ENCODE data around the gene IGF1R.
"Not testable (repeated sequence)": the region's sequence is repeated elsewhere in the genome, so short reads cannot be mapped to it uniquely, and the experiment has no call there.

IGF1R gene

GRCh38 chr15:98953968-98954367, 305.6 kb downstream of the IGF1R start:
- DNase-seq = no peak

- DNase-seq = no peak
These were observed 306.1 kb downstream of the IGF1R start for GRCh38 chr15:98954411-98954810.

GRCh38 chr15:98955331-98955730, 307.0 kb downstream of the IGF1R start:
- no peak for DNase-seq

- DNase-seq = no peak
These were observed 307.8 kb downstream of the IGF1R start for GRCh38 chr15:98955961-98956723.

DNA sequence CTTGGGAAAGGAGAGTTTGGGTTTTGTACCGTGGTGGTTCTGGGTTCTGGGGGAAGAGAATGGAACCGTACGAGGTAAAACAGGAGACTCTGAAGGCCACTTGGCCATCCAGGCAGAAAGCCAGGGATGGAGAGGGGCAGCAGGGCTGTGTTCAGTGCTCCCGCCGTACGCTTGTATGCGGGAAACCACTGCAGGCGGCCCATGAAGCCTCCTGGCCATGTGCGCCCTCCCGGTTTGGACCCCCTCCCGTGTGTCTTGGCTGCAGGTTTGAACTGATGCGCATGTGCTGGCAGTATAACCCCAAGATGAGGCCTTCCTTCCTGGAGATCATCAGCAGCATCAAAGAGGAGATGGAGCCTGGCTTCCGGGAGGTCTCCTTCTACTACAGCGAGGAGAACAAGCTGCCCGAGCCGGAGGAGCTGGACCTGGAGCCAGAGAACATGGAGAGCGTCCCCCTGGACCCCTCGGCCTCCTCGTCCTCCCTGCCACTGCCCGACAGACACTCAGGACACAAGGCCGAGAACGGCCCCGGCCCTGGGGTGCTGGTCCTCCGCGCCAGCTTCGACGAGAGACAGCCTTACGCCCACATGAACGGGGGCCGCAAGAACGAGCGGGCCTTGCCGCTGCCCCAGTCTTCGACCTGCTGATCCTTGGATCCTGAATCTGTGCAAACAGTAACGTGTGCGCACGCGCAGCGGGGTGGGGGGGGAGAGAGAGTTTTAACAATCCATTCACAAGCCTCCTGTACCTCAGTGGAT, 308.6 kb downstream of the IGF1R start:
- no peak for DNase-seq

- no peak for DNase-seq
These were observed 309.3 kb downstream of the IGF1R start for GRCh38 chr15:98957655-98958054.

- DNase-seq = no peak
These were observed 309.7 kb downstream of the IGF1R start for GRCh38 chr15:98958076-98958475.

GRCh38 chr15:98958918-98959639, 310.7 kb downstream of the IGF1R start:
- no peak for DNase-seq

DNA sequence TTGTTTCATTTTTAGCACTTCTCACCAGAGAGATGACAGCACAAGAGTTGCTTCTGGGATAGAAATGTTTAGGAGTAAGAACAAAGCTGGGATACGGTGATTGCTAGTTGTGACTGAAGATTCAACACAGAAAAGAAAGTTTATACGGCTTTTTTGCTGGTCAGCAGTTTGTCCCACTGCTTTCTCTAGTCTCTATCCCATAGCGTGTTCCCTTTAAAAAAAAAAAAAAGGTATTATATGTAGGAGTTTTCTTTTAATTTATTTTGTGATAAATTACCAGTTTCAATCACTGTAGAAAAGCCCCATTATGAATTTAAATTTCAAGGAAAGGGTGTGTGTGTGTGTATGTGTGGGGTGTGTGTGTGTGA, 311.3 kb downstream of the IGF1R start:
- DNase-seq = no peak

DNA sequence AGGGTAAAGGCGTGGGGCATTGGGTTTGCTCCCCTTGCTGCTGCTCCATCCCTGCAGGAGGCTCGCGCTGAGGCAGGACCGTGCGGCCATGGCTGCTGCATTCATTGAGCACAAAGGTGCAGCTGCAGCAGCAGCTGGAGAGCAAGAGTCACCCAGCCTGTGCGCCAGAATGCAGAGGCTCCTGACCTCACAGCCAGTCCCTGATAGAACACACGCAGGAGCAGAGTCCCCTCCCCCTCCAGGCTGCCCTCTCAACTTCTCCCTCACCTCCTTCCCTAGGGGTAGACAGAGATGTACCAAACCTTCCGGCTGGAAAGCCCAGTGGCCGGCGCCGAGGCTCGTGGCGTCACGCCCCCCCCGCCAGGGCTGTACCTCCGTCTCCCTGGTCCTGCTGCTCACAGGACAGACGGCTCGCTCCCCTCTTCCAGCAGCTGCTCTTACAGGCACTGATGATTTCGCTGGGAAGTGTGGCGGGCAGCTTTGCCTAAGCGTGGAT, 312.3 kb downstream of the IGF1R start:
- no peak for DNase-seq

- no peak for DNase-seq
These were observed 315.1 kb downstream of the IGF1R start for GRCh38 chr15:98963444-98963843.

GRCh38 chr15:98964466-98965133, 316.3 kb downstream of the IGF1R start:
- no peak for DNase-seq

DNA sequence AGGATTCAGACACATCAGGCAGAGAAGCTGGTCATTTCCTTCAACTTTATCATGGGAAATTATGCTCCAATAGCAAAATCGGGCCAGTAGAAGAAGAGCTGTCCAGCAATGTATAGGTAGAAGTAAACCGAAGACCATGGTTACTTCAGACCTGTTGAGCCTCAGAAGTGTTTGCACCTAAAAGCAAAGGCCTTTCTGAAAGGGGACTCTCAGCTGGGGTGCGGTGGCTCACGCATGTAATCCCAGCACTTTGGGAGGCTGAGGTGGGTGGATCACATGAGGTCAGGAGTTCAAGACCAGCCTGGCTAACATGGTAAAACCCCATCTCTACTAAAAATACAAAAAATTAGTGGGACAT, 316.8 kb downstream of the IGF1R start:
- not testable (repeated sequence) for DNase-seq

GRCh38 chr15:98965597-98965996, 317.3 kb downstream of the IGF1R start:
- DNase-seq = no peak

GRCh38 chr15:98966091-98966787, 317.9 kb downstream of the IGF1R start:
- DNase-seq = no peak

DNA sequence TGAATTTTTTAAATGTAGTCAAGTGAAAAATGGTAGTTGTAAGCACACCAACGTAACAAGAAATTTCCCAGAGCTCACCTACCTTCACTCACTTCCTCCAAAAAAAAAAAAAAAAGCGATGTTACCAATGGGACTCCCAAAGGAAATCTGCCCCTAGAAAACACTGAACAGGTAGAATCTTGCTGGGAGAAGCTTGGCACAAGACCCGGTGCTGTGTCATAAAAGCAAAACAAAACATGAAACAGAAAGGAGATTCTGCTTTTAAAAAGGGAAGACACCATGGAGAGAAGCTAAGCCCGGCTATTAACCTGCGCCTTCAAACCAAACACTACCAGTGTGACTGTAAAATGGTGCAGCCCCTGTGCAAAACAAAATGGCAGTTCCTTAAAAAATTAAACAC, 318.8 kb downstream of the IGF1R start:
- DNase-seq = no peak

DNA sequence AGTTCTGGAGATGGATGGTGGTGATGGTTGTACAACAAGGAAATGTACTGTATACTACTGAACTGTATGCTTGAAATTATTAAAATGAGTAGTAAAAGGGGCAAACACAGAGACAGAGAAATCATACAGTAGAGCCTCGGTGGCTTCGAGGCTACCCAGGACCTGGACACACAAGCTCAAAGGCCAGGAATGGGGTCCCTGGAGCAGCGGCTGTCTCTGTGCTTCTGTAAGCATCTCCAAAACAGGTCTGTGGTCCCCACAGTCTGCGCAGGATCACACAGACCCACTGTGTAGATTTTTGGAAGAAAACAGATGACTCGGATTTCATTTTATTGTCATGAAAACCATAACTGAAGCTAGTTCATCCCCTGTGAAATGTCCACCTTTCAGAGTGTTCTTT, 319.6 kb downstream of the IGF1R start:
- no peak for DNase-seq

DNA sequence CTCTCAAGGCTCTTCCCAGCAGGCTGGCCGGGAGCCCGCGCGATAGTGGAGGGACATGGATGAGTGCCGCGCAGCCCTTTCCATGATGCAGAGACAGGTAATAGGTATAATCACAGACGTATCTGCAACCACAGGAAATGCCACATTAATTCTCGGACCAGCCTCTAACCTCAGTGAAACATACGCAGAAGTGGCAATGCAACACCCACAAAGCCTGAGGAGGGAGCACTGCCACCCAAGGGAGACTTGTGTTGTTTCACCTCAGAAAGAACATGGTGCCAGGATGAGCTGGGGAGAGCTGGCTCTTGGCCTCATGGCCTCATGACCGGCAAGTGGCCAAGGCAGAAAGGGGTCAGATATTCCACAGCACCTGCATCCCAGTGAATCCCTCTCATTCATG, 320.2 kb downstream of the IGF1R start:
- DNase-seq = no peak

- DNase-seq = no peak
These were observed 320.9 kb downstream of the IGF1R start for GRCh38 chr15:98969126-98969735.

DNA sequence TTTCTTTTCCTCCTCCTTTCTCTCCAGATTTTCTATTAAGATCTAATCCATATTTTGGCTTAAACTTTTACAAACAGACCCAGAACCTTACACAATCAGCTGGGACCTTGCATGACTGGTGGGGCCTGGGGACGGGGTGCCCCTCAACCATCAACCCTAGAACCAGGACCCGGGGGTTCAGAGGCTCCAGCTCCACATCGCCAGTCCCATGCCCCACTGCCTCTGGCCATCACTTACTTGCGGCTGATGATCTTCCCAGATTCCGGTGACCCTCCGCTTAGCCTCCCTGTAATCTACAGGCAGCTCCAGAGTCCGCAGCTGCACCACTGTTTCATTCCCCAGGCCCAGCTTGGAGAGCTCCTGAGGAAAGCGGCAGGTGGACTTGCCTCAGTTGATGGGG, 322.5 kb downstream of the IGF1R start:
- no peak for DNase-seq

DNA sequence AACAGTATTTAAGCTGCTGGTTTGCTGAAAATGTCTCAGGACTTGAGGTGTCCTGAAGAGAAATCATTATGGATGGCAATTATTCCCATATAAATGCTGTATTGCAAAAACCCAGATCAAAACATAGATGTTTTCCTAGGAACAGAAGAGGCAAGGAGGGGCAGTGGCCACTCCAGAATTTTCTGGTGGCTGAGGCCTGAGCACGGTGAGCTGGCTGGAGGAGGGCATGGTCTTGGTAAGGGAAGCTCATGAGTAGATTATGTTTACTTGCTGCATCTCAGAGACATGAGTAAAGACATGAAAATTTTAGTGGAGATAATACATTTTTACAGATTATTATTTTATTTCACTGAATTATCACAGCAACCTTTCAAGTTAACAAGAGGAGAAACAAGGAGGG, 328.2 kb downstream of the IGF1R start:
- DNase-seq = no peak

- DNase-seq = no peak
These were observed 329.1 kb downstream of the IGF1R start for GRCh38 chr15:98977441-98977840.

All from DMS153 (cell line).